OCI-LY1 (cell line): ENCODE data around the gene PODXL2.

ENCODE experiments used
- CTCF ChIP-seq: fragments of 200-600 bp; sonication (generic), shearing (Covaris generic); IDR thresholded peaks from 2 replicates; pipeline ENCODE4 v1.5.1; 2017; ENCODE audit warnings: mild to moderate bottlenecking, antibody characterized with exemption, low read length, moderate library complexity, mixed read lengths
- EZH2 ChIP-seq: fragments of 200-600 bp; sonication (generic), shearing (Covaris generic); IDR thresholded peaks from 2 replicates; pipeline ENCODE4 v1.8.0; 2017; ENCODE audit warnings: borderline replicate concordance, mixed run types, mild to moderate bottlenecking, antibody characterized with exemption, low read length, moderate library complexity, mixed read lengths

- no peak for TF ChIP-seq CTCF
- no peak for TF ChIP-seq EZH2
These were observed 16.0 kb upstream of the PODXL2 start for GRCh38 chr3:127612966-127613365.
